DND-41 (cell line): ENCODE measurements around the gene LRP1.

Source experiments
- ATAC-seq: fragments of 200-7000 bp; cut with Tn5 transposase; 3 replicates; pipeline ENCODE4 v1.9.1; 2021; ENCODE audit warnings: low read depth; ENCODE audit not compliant: insufficient read depth
- DNase-seq: peaks from one replicate; pipeline ENCODE4 v3.0.0-alpha.2; 2020
- H2AFZ ChIP-seq: 2 replicates; pipeline ENCODE4 v1.6.0; 2012; ENCODE audit warnings: low read depth, low read length
- H3K27ac ChIP-seq: 2 replicates; pipeline ENCODE4 v1.5.1; 2012; ENCODE audit warnings: low read length, inconsistent platforms
- H3K27me3 ChIP-seq: fragments of 200-600 bp; sonication (generic); 2 replicates; pipeline ENCODE4 v1.6.0; 2012; ENCODE audit warnings: low read length, mild to moderate bottlenecking, inconsistent platforms; ENCODE audit not compliant: insufficient read depth, poor library complexity
- H3K36me3 ChIP-seq: 2 replicates; pipeline ENCODE4 v1.5.1; 2012; ENCODE audit warnings: low read length, inconsistent platforms; ENCODE audit not compliant: insufficient read depth
- H3K4me1 ChIP-seq: 2 replicates; pipeline ENCODE4 v1.5.1; 2012; ENCODE audit warnings: mild to moderate bottlenecking, low read length; ENCODE audit not compliant: insufficient read depth
- H3K4me2 ChIP-seq: 2 replicates; pipeline ENCODE4 v1.6.0; 2012; ENCODE audit warnings: mild to moderate bottlenecking, moderate library complexity, low read length, inconsistent platforms; ENCODE audit not compliant: insufficient read depth
- H3K4me3 ChIP-seq, 2 experiments: fragments of 200-600 bp in 1 of 2; shearing (Covaris generic) in 1 of 2; 2 replicates each; pipeline ENCODE4 v1.5.1; 2012 to 2016; ENCODE audit warnings: inconsistent platforms in 2 of 2, low read length in 2 of 2, mild to moderate bottlenecking in 2 of 2, low read depth in 1 of 2, moderate library complexity in 1 of 2
- H3K79me2 ChIP-seq: 2 replicates; pipeline ENCODE4 v1.6.0; 2012; ENCODE audit warnings: low read length, inconsistent platforms; ENCODE audit not compliant: insufficient read depth
- H3K9ac ChIP-seq: 2 replicates; pipeline ENCODE4 v1.6.0; 2012; ENCODE audit warnings: low read depth, mild to moderate bottlenecking, inconsistent platforms, low read length, moderate library complexity
- H3K9me3 ChIP-seq: 2 replicates; pipeline ENCODE4 v1.5.1; 2012; ENCODE audit warnings: low read length, moderate library complexity, mild to moderate bottlenecking, inconsistent platforms; ENCODE audit not compliant: insufficient read depth, severe bottlenecking
- H4K20me1 ChIP-seq: 2 replicates; pipeline ENCODE4 v1.6.0; 2012; ENCODE audit warnings: low read length; ENCODE audit not compliant: insufficient read depth
- EZH2 ChIP-seq: IDR thresholded peaks from 3 replicates; pipeline ENCODE4 v1.6.1; 2012; ENCODE audit warnings: borderline replicate concordance, low read depth, mild to moderate bottlenecking, moderate library complexity, low read length, inconsistent platforms; ENCODE audit not compliant: severe bottlenecking
- TF ChIP-seq, protein P1 (sequence below): IDR thresholded peaks from 2 replicates; pipeline ENCODE4 v1.5.1; 2012; ENCODE audit warnings: borderline replicate concordance, low read length, moderate library complexity, mild to moderate bottlenecking; ENCODE audit not compliant: poor library complexity, severe bottlenecking; ENCODE audit errors: extremely low read depth

Gene LRP1

DNA sequence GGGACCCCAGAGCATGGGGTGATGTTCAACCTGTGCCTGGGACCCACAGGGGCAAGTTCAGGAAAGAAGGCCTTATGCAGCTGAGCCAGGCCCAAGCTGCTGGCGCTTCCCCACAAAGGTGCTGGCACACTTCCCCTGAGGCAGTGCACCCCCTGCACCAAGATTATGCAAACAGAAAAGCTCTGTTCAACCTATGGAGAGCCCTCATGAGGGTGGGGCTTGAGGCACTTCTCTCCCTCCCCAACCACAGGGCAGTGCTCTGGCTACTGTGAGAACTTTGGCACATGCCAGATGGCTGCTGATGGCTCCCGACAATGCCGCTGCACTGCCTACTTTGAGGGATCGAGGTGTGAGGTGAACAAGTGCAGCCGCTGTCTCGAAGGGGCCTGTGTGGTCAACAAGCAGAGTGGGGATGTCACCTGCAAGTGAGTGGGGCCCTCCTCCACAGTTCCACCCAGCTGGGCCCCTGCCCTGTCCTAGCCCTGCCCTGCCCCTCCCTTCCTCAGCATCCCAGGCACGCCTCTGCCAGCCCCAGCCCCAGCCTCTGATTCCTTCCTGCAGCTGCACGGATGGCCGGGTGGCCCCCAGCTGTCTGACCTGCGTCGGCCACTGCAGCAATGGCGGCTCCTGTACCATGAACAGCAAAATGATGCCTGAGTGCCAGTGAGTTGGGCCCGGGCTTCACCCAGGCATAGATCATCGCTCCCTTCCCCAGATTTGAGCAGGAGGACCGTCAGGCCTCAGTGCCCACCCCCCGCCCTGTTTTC lies 82.8 kb downstream of the LRP1 start:
- no peak for ATAC-seq
- TF ChIP-seq EZH2: no peak
- TF ChIP-seq, protein P1, sequence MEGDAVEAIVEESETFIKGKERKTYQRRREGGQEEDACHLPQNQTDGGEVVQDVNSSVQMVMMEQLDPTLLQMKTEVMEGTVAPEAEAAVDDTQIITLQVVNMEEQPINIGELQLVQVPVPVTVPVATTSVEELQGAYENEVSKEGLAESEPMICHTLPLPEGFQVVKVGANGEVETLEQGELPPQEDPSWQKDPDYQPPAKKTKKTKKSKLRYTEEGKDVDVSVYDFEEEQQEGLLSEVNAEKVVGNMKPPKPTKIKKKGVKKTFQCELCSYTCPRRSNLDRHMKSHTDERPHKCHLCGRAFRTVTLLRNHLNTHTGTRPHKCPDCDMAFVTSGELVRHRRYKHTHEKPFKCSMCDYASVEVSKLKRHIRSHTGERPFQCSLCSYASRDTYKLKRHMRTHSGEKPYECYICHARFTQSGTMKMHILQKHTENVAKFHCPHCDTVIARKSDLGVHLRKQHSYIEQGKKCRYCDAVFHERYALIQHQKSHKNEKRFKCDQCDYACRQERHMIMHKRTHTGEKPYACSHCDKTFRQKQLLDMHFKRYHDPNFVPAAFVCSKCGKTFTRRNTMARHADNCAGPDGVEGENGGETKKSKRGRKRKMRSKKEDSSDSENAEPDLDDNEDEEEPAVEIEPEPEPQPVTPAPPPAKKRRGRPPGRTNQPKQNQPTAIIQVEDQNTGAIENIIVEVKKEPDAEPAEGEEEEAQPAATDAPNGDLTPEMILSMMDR: no peak
- Histone ChIP-seq H3K9ac (no peak overlapping the region), H3K36me3 (no peaks in the 10 kb centered on the region), H4K20me1 (no peaks in the 10 kb centered on the region; the same call in 1 of the 2 replicates), H3K4me1 (peaks cover 13% of the 10 kb centered on the region), H3K27me3 (peaks cover 10% of the 10 kb centered on the region), H3K79me2 (no peaks in the 10 kb centered on the region), H2AFZ (no peak overlapping the region), H3K9me3 (no peaks in the 10 kb centered on the region), H3K4me2 (no peak overlapping the region), H3K4me3 (no peak overlapping the region), H3K27ac (no peak overlapping the region)
- no peak for DNase-seq

DNA sequence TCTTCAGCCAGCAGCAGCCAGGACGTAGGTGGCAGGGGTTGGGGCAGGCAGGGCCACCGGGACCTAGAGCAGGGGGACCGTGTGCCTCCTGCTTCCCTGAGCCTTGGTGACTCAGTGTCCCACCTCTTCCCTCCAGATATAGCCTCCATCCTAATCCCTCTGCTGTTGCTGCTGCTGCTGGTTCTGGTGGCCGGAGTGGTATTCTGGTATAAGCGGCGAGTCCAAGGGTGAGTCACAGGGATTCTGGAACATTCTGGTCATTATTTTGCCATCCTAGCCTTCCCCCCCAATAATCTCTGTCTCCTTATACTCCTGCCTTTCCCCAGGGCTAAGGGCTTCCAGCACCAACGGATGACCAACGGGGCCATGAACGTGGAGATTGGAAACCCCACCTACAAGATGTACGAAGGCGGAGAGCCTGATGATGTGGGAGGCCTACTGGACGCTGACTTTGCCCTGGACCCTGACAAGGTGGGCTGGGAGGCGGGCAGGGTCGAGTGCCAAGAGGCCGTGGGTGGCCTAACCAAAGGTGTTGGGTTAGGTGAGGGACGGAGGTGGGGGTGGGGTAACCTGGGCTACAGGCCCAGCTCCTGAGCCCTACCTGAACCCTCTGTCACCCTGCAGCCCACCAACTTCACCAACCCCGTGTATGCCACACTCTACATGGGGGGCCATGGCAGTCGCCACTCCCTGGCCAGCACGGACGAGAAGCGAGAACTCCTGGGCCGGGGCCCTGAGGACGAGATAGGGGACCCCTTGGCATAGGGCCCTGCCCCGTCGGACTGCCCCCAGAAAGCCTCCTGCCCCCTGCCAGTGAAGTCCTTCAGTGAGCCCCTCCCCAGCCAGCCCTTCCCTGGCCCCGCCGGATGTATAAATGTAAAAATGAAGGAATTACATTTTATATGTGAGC lies 83.8 kb downstream of the LRP1 start:
- peaks cover 10% of the 10 kb centered on the region for H3K27me3 ChIP-seq
- H3K27ac ChIP-seq: no peak overlapping the region
- H3K4me2 ChIP-seq: no peak overlapping the region
- H3K9ac ChIP-seq: no peak overlapping the region
- no peaks in the 10 kb centered on the region for H3K36me3 ChIP-seq
- TF ChIP-seq, protein P1: no peak
- no peak for TF ChIP-seq EZH2
- H4K20me1 ChIP-seq: no peaks in the 10 kb centered on the region; the same call in 1 of the 2 replicates
- H2AFZ ChIP-seq: no peak overlapping the region
- no peak for ATAC-seq
- H3K4me3 ChIP-seq: no peak overlapping the region
- no peaks in the 10 kb centered on the region for H3K9me3 ChIP-seq
- no peaks in the 10 kb centered on the region for H3K79me2 ChIP-seq
- DNase-seq: no peak
- peaks cover 13% of the 10 kb centered on the region for H3K4me1 ChIP-seq

DNA sequence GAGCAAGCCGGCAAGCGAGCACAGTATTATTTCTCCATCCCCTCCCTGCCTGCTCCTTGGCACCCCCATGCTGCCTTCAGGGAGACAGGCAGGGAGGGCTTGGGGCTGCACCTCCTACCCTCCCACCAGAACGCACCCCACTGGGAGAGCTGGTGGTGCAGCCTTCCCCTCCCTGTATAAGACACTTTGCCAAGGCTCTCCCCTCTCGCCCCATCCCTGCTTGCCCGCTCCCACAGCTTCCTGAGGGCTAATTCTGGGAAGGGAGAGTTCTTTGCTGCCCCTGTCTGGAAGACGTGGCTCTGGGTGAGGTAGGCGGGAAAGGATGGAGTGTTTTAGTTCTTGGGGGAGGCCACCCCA lies 84.4 kb downstream of the LRP1 start:
- Histone ChIP-seq H4K20me1 (no peaks in the 10 kb centered on the region; the same call in 1 of the 2 replicates), H3K4me1 (peaks cover 13% of the 10 kb centered on the region), H3K79me2 (no peaks in the 10 kb centered on the region), H3K4me3 (no peak overlapping the region), H3K27ac (no peak overlapping the region), H3K9me3 (no peaks in the 10 kb centered on the region), H3K4me2 (no peak overlapping the region), H3K36me3 (no peaks in the 10 kb centered on the region), H2AFZ (no peak overlapping the region), H3K27me3 (peaks cover 10% of the 10 kb centered on the region), H3K9ac (no peak overlapping the region)
- TF ChIP-seq, protein P1: no peak
- TF ChIP-seq EZH2: no peak
- ATAC-seq (no peak), DNase-seq (no peak)
